Measurements from ENCODE around the gene TIMM17A. TPM values are rescaled to one million over a fixed set of nuclear protein-coding genes. Genes with fewer than 3 reads are reported as not detected.
A peak's percentile ranks its signal among the peaks of the same experiment; 100 is the strongest.
"Not testable (repeated sequence)": the region's sequence is repeated elsewhere in the genome, so short reads cannot be mapped to it uniquely, and the experiment has no call there.

The TIMM17A gene
- total RNA-seq, 1 donor from 2014 or later, result 50.5 TPM

DNA sequence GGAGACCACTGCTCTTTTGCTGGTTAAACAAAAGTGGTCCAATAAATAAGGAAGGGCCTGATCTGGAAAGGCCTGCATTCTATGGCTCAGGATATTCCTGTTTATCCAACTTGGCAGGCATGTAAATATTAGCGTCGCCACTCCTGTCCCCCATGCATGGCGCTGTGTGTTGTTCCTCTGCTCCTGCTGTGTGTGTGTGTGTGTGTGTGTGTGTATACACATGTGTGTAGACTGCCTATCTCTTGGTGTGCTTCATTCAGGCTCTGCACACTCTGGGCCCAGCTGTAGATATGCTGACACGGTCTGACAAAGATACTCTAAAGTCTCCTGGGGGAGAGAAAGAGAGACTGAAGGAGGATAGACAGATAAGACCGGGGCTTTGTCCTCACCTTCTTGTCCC lies 15.7 kb upstream of the TIMM17A start:
- Histone ChIP-seq H2AFZ (replicated peaks) (no peak overlapping the region), H3F3A (ENCODE audit: low read depth) (peaks cover 36% of the 10 kb centered on the region), H3K9me3 (ENCODE audit: low read depth) (no peaks in the 10 kb centered on the region), H3K27ac (no peak overlapping the region), H3K4me1 (peaks cover 30% of the 10 kb centered on the region), H3K4me3 (no peak overlapping the region), H3K36me3 (no peaks in the 10 kb centered on the region), H4K20me1 (ENCODE audit: low read depth) (peaks cover 4% of the 10 kb centered on the region), H3K4me2 (no peak overlapping the region), H3K79me2 (ENCODE audit: low read depth) (no peaks in the 10 kb centered on the region), H3K9ac (no peak overlapping the region), H3K27me3 (no peaks in the 10 kb centered on the region)
- DNase-seq (ENCODE audit: low spot score), result no peak
- Mint-ChIP-seq H3K4me1 (peaks cover 46% of the 10 kb centered on the region), H3K27me3 (ENCODE audit: insufficient read depth, low read depth) (peaks cover 2% of the 10 kb centered on the region), H3K27ac (peak overlapping the region; percentile 81), H3K4me3 (peak overlapping the region; percentile 41), H3K9me3 (no peaks in the 10 kb centered on the region), H3K36me3 (no peaks in the 10 kb centered on the region)
- TF ChIP-seq, protein P1, sequence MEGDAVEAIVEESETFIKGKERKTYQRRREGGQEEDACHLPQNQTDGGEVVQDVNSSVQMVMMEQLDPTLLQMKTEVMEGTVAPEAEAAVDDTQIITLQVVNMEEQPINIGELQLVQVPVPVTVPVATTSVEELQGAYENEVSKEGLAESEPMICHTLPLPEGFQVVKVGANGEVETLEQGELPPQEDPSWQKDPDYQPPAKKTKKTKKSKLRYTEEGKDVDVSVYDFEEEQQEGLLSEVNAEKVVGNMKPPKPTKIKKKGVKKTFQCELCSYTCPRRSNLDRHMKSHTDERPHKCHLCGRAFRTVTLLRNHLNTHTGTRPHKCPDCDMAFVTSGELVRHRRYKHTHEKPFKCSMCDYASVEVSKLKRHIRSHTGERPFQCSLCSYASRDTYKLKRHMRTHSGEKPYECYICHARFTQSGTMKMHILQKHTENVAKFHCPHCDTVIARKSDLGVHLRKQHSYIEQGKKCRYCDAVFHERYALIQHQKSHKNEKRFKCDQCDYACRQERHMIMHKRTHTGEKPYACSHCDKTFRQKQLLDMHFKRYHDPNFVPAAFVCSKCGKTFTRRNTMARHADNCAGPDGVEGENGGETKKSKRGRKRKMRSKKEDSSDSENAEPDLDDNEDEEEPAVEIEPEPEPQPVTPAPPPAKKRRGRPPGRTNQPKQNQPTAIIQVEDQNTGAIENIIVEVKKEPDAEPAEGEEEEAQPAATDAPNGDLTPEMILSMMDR (IDR thresholded peaks at IDR 0.05), result no peak
- no peak for TF ChIP-seq EZH2phosphoT487 (IDR thresholded peaks at IDR 0.05)
- TF ChIP-seq EZH2 (IDR thresholded peaks at IDR 0.05), result no peak

DNA sequence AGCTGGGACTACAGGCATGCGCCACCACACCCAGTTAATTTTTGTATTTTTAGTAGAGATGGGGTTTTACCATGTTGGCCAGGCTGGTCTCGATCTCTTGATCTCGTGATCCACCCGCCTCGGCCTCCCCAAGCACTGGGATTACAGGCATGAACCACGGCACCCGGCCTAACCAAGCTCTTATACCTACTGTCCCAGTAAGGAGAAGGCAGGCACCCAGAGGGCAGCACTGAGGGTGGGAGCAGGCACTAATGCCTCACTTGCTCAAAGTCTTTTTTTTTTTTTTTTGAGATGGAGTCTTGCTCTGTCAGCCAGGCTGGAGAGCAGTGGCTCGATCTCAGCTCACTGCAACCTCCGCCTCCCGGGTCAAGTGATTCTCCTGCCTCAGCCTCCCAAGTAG lies 15.0 kb upstream of the TIMM17A start:
- not testable (repeated sequence) for H3K9ac ChIP-seq; H3K9me3 Mint-ChIP-seq; H3K9me3 ChIP-seq (ENCODE audit: low read depth); DNase-seq (ENCODE audit: low spot score); H3K36me3 ChIP-seq; H3K4me3 Mint-ChIP-seq; H3K36me3 Mint-ChIP-seq; H3K27me3 Mint-ChIP-seq (ENCODE audit: insufficient read depth, low read depth); H3K27ac ChIP-seq; H3K27ac Mint-ChIP-seq; H2AFZ ChIP-seq (replicated peaks); H3K4me3 ChIP-seq; H3K79me2 ChIP-seq (ENCODE audit: low read depth); H3K27me3 ChIP-seq; H3K4me2 ChIP-seq; H4K20me1 ChIP-seq (ENCODE audit: low read depth)
- peaks cover 33% of the 10 kb centered on the region for H3K4me1 ChIP-seq
- H3F3A ChIP-seq (ENCODE audit: low read depth), result peaks cover 36% of the 10 kb centered on the region
- H3K4me1 Mint-ChIP-seq, result peaks cover 53% of the 10 kb centered on the region

DNA sequence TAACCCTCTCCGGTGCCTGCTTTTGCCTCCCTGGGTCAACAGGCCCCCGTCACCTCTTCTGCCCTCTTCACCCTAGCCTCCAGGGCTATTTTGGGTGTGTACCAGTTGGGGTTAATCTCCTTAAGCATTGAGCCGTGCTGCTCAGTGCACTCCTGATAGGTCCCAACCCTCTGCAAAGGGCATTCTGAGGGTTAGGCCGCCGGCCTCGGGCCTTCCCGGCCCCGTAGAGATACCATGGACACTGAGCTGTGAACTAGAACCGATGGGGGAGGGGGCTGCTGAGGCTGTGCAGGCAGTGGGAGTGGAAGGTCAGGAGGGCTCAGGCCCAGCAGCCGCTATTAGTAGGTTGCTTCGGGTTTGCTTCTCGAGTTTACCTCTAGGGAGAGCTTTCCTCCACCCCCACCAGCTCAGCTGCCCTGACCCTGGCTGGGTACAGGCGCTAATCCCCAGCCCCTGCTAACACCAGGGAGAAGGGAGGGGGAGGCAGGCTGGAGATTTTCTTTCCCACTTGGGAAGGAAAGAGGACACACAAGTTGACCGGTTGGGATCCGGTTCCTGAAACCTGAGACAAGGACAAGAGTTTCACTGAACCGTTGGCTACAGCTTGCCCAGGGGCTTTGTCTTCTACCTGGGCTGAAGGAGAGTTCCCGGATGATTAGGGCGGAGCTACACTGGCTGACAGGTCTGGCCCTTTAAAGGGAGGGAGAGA lies 13.7 kb upstream of the TIMM17A start:
- H3K4me3 ChIP-seq, result peak overlapping the region; percentile 23
- Mint-ChIP-seq H3K36me3 (no peaks in the 10 kb centered on the region), H3K27me3 (ENCODE audit: insufficient read depth, low read depth) (peaks cover 8% of the 10 kb centered on the region), H3K27ac (peak overlapping the region; percentile 96), H3K4me1 (peaks cover 66% of the 10 kb centered on the region), H3K9me3 (no peaks in the 10 kb centered on the region), H3K4me3 (peak overlapping the region; percentile 75)
- H3K27me3 ChIP-seq, result peaks cover under 1% of the 10 kb centered on the region
- no peak for TF ChIP-seq EZH2 (IDR thresholded peaks at IDR 0.05)
- peak; percentile 20 for TF ChIP-seq EZH2phosphoT487 (IDR thresholded peaks at IDR 0.05)
- TF ChIP-seq, protein P1 (IDR thresholded peaks at IDR 0.05), result peak; percentile 30
- H3K4me1 ChIP-seq, result peaks cover 41% of the 10 kb centered on the region
- peaks cover 4% of the 10 kb centered on the region for H4K20me1 ChIP-seq (ENCODE audit: low read depth)
- H2AFZ ChIP-seq (replicated peaks), result peak overlapping the region; percentile 46
- H3K9ac ChIP-seq, result no peak overlapping the region
- no peaks in the 10 kb centered on the region for H3K36me3 ChIP-seq
- DNase-seq (ENCODE audit: low spot score), result peak; percentile 96
- peak overlapping the region; percentile 77 for H3K27ac ChIP-seq
- H3F3A ChIP-seq (ENCODE audit: low read depth), result peaks cover 45% of the 10 kb centered on the region
- H3K79me2 ChIP-seq (ENCODE audit: low read depth), result no peaks in the 10 kb centered on the region
- H3K9me3 ChIP-seq (ENCODE audit: low read depth), result no peaks in the 10 kb centered on the region
- H3K4me2 ChIP-seq, result peak overlapping the region; percentile 76

DNA sequence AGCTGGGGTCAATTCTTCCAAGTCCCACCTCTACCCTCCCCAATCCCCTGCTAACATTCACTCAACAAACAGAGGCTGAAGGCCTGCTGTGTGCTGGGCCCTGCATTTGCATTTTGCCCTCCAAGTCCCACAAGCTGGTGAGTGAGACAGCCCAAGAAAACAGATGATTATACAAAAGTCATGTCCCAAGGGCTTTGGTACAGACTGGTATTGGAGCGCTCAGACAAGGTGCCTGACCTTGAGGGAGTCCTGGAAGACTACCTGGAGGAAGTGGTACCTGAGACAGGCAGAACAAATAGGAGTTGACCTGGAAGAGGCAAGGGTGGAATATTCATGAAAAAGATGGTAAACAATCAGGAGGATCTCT lies 13.2 kb upstream of the TIMM17A start:
- Histone ChIP-seq H3K36me3 (no peaks in the 10 kb centered on the region), H3K9me3 (ENCODE audit: low read depth) (no peaks in the 10 kb centered on the region), H3K9ac (no peak overlapping the region), H3K27me3 (peaks cover 6% of the 10 kb centered on the region), H3F3A (ENCODE audit: low read depth) (peaks cover 45% of the 10 kb centered on the region), H3K4me1 (peaks cover 46% of the 10 kb centered on the region), H3K4me2 (peak overlapping the region; percentile 76), H4K20me1 (ENCODE audit: low read depth) (peaks cover 4% of the 10 kb centered on the region), H3K79me2 (ENCODE audit: low read depth) (no peaks in the 10 kb centered on the region), H3K27ac (peak overlapping the region; percentile 77), H2AFZ (replicated peaks) (no peak overlapping the region), H3K4me3 (peak overlapping the region; percentile 23)
- H3K4me3 Mint-ChIP-seq, result peak overlapping the region; percentile 75
- H3K27ac Mint-ChIP-seq, result peak overlapping the region; percentile 96
- no peak for DNase-seq (ENCODE audit: low spot score)
- H3K4me1 Mint-ChIP-seq, result peaks cover 71% of the 10 kb centered on the region
- H3K27me3 Mint-ChIP-seq (ENCODE audit: insufficient read depth, low read depth), result peaks cover 13% of the 10 kb centered on the region
- no peaks in the 10 kb centered on the region for H3K9me3 Mint-ChIP-seq
- no peaks in the 10 kb centered on the region for H3K36me3 Mint-ChIP-seq
- TF ChIP-seq, protein P1 (IDR thresholded peaks at IDR 0.05), result no peak
- TF ChIP-seq EZH2phosphoT487 (IDR thresholded peaks at IDR 0.05) (no peak), EZH2 (IDR thresholded peaks at IDR 0.05) (no peak)

Data from neural progenitor cell (in vitro differentiated cells).